Effector memory CD4-positive, alpha-beta T cell (primary cell): ENCODE results near the gene OR2Z1.
"Not testable (repeated sequence)": the region's sequence is repeated elsewhere in the genome, so short reads cannot be mapped to it uniquely, and the experiment has no call there.

Source experiments
- DNase-seq, 3 donors: peaks; one replicate each; pipeline ENCODE4 v3.0.0-alpha.2; 2020
- H3K27ac ChIP-seq: 2 replicates; pipeline ENCODE4 v1.7.0; 2013; ENCODE audit warnings: mild to moderate bottlenecking, low read length, moderate library complexity; ENCODE audit not compliant: insufficient read depth, poor library complexity, severe bottlenecking
- H3K27me3 ChIP-seq: replicated peaks from 2 replicates; pipeline ENCODE4 v1.7.0; 2013; ENCODE audit warnings: mild to moderate bottlenecking, low read length; ENCODE audit not compliant: insufficient read depth, control insufficient read depth, poor library complexity, severe bottlenecking
- H3K36me3 ChIP-seq: 2 replicates; pipeline ENCODE4 v1.7.0; 2013; ENCODE audit warnings: mild to moderate bottlenecking, low read length, moderate library complexity; ENCODE audit not compliant: control insufficient read depth, insufficient read depth
- H3K4me1 ChIP-seq: 2 replicates; pipeline ENCODE4 v1.7.0; 2013; ENCODE audit warnings: low read length, mild to moderate bottlenecking; ENCODE audit not compliant: control insufficient read depth, insufficient read depth, poor library complexity, severe bottlenecking
- H3K4me3 ChIP-seq: 2 replicates; pipeline ENCODE4 v1.7.0; 2013; ENCODE audit warnings: low read length, low read depth, mild to moderate bottlenecking; ENCODE audit not compliant: insufficient read depth, poor library complexity, severe bottlenecking
- H3K9me3 ChIP-seq: 2 replicates; pipeline ENCODE4 v1.7.0; 2013; ENCODE audit warnings: mild to moderate bottlenecking, low read length, moderate library complexity; ENCODE audit not compliant: control insufficient read depth

The OR2Z1 gene

DNA sequence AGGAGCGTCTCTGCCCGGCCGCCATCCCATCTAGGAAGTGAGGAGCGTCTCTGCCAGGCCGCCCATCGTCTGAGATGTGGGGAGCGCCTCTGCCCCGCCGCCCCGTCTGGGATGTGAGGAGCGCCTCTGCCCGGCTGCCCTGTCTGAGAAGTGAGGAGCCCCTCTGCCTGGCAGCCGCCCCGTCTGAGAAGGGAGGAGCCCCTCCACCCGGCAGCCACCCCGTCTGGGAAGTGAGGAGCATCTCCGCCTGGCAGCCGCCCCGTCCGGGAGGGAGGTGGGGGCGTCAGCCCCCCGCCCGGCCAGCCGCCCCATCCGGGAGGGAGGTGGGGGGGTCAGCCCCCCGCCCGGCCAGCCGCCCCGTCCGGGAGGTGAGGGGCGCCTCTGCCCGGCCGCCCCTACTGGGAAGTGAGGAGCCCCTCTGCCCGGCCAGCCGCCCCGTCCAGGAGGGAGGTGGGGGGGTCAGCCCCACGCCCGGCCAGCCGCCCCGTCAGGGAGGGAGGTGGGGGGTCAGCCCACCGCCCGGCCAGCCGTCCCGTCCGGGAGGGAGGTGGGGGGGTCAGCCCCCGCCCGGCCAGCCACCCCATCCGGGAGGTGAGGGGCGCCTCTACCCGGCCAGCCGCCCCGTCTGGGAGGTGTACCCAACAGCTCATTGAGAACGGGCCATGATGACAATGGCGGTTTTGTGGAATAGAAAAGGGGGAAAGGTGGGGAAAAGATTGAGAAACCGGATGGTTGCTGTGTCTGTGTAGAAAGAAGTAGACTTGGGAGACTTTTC, 18.0 kb downstream of the OR2Z1 start:
- H3K27ac ChIP-seq, H3K9me3 ChIP-seq, H3K4me3 ChIP-seq, H3K4me1 ChIP-seq, DNase-seq, H3K27me3 ChIP-seq, H3K36me3 ChIP-seq: not testable (repeated sequence)

- not testable (repeated sequence) for H3K4me3 ChIP-seq, H3K4me1 ChIP-seq, DNase-seq, H3K27me3 ChIP-seq, H3K27ac ChIP-seq, H3K9me3 ChIP-seq, H3K36me3 ChIP-seq
Observed at GRCh38 chr19:8767257-8767656, 45.8 kb downstream of the OR2Z1 start.

GRCh38 chr19:8769265-8769664, 47.8 kb downstream of the OR2Z1 start:
- H3K9me3 ChIP-seq, H3K36me3 ChIP-seq, H3K4me3 ChIP-seq, H3K27me3 ChIP-seq, H3K27ac ChIP-seq, H3K4me1 ChIP-seq, DNase-seq: not testable (repeated sequence)

GRCh38 chr19:8773587-8773986, 52.2 kb downstream of the OR2Z1 start:
- not testable (repeated sequence) for H3K4me1 ChIP-seq, H3K27ac ChIP-seq, DNase-seq, H3K9me3 ChIP-seq, H3K36me3 ChIP-seq, H3K27me3 ChIP-seq, H3K4me3 ChIP-seq
